Nephron (organoid): ENCODE data around the gene MIOX.

Source experiments
- H3K27ac Mint-ChIP-seq, 3 experiments: 2 replicates each; pipeline ENCODE4 v1.8.0; 2020; ENCODE audit warnings: mixed read lengths in 3 of 3, mild to moderate bottlenecking in 2 of 3, moderate library complexity in 1 of 3
- H3K27me3 Mint-ChIP-seq: 2 replicates; pipeline ENCODE4 v1.8.0; 2021; ENCODE audit warnings: low read depth, mild to moderate bottlenecking, moderate library complexity, mixed read lengths
- H3K36me3 Mint-ChIP-seq: 2 replicates; pipeline ENCODE4 v1.8.0; 2020; ENCODE audit warnings: low read depth, mixed read lengths
- H3K4me1 Mint-ChIP-seq: 2 replicates; pipeline ENCODE4 v1.8.0; 2020; ENCODE audit warnings: mixed read lengths
- H3K4me3 Mint-ChIP-seq, 3 experiments: 2 replicates each; pipeline ENCODE4 v1.8.0; 2020; ENCODE audit warnings: mild to moderate bottlenecking in 3 of 3, mixed read lengths in 3 of 3, moderate library complexity in 2 of 3
- H3K9me3 Mint-ChIP-seq: 2 replicates; pipeline ENCODE4 v1.8.0; 2020; ENCODE audit warnings: mixed read lengths
- TF ChIP-seq, protein P1 (sequence below), 3 experiments: fragments of 200-600 bp; sonication (generic); IDR thresholded peaks; one replicate each; pipeline ENCODE4 v1.5.0; 2021; ENCODE audit warnings: antibody characterized with exemption in 3 of 3; ENCODE audit not compliant: unreplicated experiment in 3 of 3

The MIOX gene

DNA sequence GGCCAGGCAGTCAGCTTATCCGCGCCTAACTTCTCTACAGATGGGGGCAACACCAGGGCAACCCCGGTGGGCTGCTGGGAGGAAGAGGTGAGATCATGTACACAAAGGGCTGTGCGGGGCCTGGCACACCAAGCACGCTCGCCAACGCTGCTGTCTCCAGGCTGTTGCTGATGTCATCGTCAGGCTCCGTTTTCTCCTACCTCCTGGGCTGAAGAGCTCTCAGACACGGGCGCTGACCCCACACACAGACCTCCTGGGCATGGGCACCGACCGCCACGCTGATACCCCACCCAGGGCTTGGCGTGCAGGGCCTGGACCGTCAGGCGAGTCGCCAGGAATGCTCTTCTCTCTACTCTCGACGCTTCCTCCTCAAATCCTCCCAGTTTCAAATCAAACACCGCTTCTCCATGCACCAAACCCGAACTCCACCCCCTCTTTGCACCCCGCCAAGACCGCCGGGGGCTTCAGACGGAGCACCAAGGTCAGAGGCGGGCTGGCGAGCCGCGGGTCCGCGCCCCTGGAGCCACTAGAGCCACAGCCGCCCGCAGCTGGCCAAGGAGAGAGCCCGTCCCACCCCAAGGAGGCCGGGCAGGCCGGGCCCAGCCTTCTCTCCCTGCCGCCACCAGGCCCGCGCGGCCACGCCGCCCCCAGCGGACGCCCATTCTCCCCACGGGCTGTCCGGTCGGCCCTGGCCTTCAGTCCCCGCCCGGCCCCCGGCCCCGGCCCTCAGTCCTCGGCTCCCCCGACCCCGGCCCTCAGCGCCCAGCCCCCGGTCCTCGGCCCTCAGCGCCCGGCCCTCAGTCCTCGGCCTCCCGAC is 12.6 kb upstream of the MIOX start:
- peaks cover 39% of the 10 kb centered on the region for H3K4me1 Mint-ChIP-seq

DNA sequence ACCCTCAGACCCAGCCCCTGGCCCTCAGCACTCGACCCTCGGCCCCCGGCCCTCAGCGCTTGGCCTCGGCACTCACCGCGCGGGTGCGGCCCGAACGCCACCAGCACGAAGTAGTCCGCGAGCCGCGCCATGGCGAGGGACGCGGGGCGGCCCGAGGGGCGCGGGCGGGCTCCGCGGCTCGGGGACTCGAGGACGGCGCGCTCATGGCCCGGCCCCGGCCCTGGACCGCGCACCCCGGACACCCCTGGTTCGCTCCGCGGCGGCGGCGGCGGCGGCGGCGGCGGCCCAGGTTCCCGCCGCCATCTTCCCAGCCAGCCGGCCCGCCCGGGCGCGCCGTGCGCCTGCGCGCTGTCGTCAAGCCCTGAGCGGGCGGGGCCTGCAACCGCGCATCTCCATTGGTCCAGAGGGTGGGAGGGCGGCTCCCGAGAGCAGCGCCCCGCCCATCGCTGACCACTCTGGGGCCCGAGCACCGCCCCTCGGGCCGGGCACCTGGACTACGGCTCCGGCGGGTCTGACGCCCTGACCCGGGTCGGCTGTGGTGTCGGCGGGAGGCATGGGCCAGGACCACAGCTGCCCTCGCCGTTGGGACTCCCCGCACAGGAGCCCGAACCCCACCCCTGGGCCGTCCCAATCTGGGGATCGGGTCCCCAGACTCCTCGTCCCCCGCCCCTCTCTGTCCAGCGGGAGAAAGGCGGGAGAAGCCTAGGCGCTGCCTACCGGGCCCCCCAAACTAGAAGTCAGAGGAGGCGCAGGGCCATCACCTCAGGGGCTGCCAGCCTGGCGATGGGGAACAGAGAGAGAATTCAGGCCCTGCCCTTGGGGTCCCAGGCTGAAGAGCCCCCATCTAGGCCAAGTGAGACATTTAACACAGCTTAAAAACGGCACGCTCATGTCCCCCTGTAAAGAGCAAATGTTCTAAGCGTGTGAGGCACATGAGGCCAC is 11.7 kb upstream of the MIOX start, which contains the start of gene SBF1:
SBF1 (minus strand) TSS at position 326 of the 942 bp plus-strand sequence; CDS start at position 131, 195 bp downstream.
- Mint-ChIP-seq H3K4me1 (peaks cover 39% of the 10 kb centered on the region), H3K9me3 (no peaks in the 10 kb centered on the region), H3K4me3 (peak within 1 kb of the TSS; percentile 90 to 97 (median 92)), H3K36me3 (no peaks in the 10 kb centered on the region), H3K27ac (peak within 1 kb of the TSS; percentile 7 to 51 (median 40)), H3K27me3 (peaks cover 33% of the 10 kb centered on the region)
- TF ChIP-seq, protein P1, sequence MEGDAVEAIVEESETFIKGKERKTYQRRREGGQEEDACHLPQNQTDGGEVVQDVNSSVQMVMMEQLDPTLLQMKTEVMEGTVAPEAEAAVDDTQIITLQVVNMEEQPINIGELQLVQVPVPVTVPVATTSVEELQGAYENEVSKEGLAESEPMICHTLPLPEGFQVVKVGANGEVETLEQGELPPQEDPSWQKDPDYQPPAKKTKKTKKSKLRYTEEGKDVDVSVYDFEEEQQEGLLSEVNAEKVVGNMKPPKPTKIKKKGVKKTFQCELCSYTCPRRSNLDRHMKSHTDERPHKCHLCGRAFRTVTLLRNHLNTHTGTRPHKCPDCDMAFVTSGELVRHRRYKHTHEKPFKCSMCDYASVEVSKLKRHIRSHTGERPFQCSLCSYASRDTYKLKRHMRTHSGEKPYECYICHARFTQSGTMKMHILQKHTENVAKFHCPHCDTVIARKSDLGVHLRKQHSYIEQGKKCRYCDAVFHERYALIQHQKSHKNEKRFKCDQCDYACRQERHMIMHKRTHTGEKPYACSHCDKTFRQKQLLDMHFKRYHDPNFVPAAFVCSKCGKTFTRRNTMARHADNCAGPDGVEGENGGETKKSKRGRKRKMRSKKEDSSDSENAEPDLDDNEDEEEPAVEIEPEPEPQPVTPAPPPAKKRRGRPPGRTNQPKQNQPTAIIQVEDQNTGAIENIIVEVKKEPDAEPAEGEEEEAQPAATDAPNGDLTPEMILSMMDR (IDR thresholded peaks at IDR 0.05; ENCODE audit: unreplicated experiment in 3 of 3): no peak

More for the DNA sequence above, 12.6 kb upstream of the MIOX start:
- no peaks in the 10 kb centered on the region for H3K9me3 Mint-ChIP-seq
- peak overlapping the region; percentile 90 to 97 (median 92) for H3K4me3 Mint-ChIP-seq
- H3K27me3 Mint-ChIP-seq: peaks cover 23% of the 10 kb centered on the region
- peak overlapping the region; percentile 1 to 39 (median 7) for H3K27ac Mint-ChIP-seq
- H3K36me3 Mint-ChIP-seq: no peaks in the 10 kb centered on the region
- TF ChIP-seq, protein P1 (IDR thresholded peaks at IDR 0.05; ENCODE audit: unreplicated experiment in 3 of 3): no peak

DNA sequence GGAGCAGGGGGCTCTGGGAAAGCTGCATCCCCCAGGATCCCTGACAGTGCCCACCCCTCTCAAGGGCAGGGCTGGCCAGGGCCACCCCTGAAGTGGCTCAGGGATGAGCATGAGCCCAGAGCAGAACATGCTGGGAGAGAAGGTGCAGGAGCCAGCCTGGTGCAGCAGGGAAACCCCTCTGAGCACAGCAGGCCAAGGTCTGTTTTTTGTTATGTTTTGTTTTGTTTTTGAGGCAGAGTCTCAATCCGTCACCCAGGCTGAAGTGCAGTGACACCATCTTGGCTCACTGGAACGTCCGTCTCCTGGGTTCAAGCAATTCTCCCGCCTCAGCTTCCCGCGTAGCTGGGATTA is 11.0 kb upstream of the MIOX start:
- TF ChIP-seq, protein P1 (IDR thresholded peaks at IDR 0.05; ENCODE audit: unreplicated experiment in 3 of 3): no peak
- Mint-ChIP-seq H3K27ac (peak overlapping the region in 2 of 3 experiments; percentile 40 to 51), H3K4me1 (peaks cover 34% of the 10 kb centered on the region), H3K36me3 (no peaks in the 10 kb centered on the region), H3K4me3 (peak overlapping the region; percentile 72 to 86 (median 85)), H3K27me3 (peaks cover 39% of the 10 kb centered on the region), H3K9me3 (no peaks in the 10 kb centered on the region)

DNA sequence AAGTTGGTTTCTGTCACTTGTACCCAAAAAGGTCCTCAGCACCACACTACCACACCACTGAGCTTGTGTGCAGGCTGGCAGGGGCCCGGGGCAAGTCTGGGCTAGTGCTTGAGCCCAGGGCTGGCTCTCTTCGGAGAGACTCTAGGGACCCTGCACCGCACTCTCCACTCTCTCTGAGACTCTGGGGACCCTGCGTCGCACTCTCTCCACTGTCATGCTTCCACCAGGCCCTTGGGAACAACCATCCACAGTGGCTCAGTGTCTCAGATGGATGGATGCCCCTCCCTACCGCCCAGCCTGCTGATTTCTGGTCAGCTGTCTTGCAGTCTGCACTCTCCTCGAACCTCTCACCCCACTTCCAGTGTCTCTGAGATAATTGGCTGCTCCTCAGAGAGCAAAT is 9.8 kb upstream of the MIOX start:
- H3K36me3 Mint-ChIP-seq: no peaks in the 10 kb centered on the region
- peaks cover 44% of the 10 kb centered on the region for H3K27me3 Mint-ChIP-seq
- H3K4me3 Mint-ChIP-seq: peak overlapping the region; percentile 72 to 86 (median 85)
- peaks cover 29% of the 10 kb centered on the region for H3K4me1 Mint-ChIP-seq
- no peaks in the 10 kb centered on the region for H3K9me3 Mint-ChIP-seq
- TF ChIP-seq, protein P1 (IDR thresholded peaks at IDR 0.05; ENCODE audit: unreplicated experiment in 3 of 3): no peak
- peak overlapping the region in 1 of 3 experiments; percentile 47 for H3K27ac Mint-ChIP-seq

DNA sequence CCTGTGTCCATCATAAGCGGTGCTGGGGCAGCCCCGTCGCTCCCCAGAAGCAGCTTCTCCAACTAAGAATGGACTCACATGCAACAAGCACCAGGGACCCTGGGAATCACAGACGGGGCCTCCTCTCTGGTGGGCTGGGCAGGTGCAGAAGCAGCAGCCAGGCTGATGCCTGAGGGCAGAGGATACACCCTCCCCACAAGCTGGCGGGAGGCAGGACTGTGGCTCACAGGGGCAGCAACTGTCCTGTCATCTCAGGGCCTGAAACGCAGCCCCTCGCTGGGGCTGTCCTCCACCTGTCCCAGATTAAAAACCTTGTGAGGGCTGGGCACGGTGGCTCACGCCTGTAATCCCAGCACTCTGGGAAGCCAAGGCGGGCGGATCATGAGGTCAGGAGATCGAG is 8.7 kb upstream of the MIOX start:
- no peak overlapping the region for H3K27ac Mint-ChIP-seq
- TF ChIP-seq, protein P1 (IDR thresholded peaks at IDR 0.05; ENCODE audit: unreplicated experiment in 3 of 3): no peak
- H3K36me3 Mint-ChIP-seq: no peaks in the 10 kb centered on the region
- peak overlapping the region; percentile 37 to 85 (median 68) for H3K4me3 Mint-ChIP-seq
- H3K4me1 Mint-ChIP-seq: peaks cover 22% of the 10 kb centered on the region
- H3K9me3 Mint-ChIP-seq: no peaks in the 10 kb centered on the region
- H3K27me3 Mint-ChIP-seq: peaks cover 49% of the 10 kb centered on the region
